ENCODE results near the gene RETNLB.

Gene RETNLB

DNA sequence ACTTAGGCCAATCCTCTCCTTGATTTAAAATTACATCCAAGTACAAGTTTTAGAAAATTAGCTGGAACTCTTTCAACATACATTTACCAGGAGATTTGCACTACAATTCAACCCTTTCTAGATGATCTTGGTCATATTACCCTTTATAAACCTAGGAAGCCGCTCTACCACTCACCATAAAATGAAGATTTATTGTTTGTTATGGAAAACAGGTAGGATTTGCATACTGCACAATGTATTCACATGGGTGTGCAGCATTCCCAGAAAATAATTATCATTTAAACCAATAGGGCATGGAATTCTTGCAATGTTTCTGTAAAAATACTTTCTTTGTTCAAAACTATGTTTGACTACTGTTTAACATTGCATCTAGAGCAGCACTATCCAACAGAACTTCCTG is 18.4 kb upstream of the RETNLB start:
- TF ChIP-seq, protein P1, sequence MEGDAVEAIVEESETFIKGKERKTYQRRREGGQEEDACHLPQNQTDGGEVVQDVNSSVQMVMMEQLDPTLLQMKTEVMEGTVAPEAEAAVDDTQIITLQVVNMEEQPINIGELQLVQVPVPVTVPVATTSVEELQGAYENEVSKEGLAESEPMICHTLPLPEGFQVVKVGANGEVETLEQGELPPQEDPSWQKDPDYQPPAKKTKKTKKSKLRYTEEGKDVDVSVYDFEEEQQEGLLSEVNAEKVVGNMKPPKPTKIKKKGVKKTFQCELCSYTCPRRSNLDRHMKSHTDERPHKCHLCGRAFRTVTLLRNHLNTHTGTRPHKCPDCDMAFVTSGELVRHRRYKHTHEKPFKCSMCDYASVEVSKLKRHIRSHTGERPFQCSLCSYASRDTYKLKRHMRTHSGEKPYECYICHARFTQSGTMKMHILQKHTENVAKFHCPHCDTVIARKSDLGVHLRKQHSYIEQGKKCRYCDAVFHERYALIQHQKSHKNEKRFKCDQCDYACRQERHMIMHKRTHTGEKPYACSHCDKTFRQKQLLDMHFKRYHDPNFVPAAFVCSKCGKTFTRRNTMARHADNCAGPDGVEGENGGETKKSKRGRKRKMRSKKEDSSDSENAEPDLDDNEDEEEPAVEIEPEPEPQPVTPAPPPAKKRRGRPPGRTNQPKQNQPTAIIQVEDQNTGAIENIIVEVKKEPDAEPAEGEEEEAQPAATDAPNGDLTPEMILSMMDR (IDR thresholded peaks at IDR 0.05; ENCODE audit: low read length, missing control alignments) = no peak
- DNase-seq (ENCODE audit: low read depth) = no peak

DNA sequence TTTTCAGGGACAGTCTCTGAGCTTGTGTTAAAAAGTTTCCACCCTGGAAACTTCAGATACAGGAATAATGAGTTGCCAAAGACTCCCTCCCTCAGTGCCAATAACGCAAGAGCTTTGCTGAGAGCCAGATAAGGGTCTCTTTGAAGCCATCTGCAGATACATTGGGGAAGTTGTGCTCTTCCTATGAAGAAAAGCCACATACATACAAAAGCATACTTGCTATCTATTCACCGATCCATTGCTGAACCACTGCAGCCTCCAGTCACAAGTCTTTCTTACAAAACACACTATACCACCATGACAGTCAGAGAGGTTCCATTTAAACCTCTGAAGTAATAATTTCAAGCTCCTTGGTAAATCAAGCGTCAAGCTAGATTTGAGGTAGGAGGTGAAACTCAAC is 10.0 kb upstream of the RETNLB start:
- H3K4me3 ChIP-seq (replicated peaks; ENCODE audit: low read depth, low read length) = no peak overlapping the region
- DNase-seq (ENCODE audit: low read depth) = no peak
- TF ChIP-seq, protein P1 (IDR thresholded peaks at IDR 0.05; ENCODE audit: low read length, missing control alignments) = no peak

More for the DNA sequence above, 18.4 kb upstream of the RETNLB start:
- H3K4me3 ChIP-seq (replicated peaks; ENCODE audit: low read depth, low read length) = no peak overlapping the region

DNA sequence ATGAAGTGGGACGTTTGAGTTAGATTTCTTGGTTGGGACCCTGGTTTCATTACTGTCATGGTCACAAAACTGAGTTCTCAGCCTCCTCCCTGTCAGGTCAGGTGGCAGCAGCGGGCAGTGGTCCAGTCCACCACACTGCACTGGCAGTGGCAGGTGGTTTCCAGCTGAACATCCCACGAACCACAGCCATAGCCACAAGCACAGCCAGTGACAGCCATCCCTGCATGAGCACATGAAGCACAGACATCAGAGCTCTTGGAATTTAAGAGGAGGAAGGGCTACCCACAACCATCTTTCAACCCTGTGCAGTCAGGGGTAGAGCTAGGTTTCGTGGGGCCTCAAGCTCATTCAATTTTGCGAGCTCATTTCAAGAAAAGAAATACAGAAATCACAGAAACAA is 1.5 kb downstream of the RETNLB start:
- TF ChIP-seq, protein P1 (IDR thresholded peaks at IDR 0.05; ENCODE audit: low read length, missing control alignments) = no peak
- DNase-seq (ENCODE audit: low read depth) = no peak
- no peak overlapping the region for H3K4me3 ChIP-seq (replicated peaks; ENCODE audit: low read depth, low read length)

GRCh38 chr3:108744762-108745161 is 12.4 kb downstream of the RETNLB start:
- TF ChIP-seq, protein P1 (IDR thresholded peaks at IDR 0.05; ENCODE audit: low read length, missing control alignments) = no peak
- no peak for DNase-seq (ENCODE audit: low read depth)
- H3K4me3 ChIP-seq (replicated peaks; ENCODE audit: low read depth, low read length) = no peak overlapping the region

- DNase-seq (ENCODE audit: low read depth) = no peak
- no peak overlapping the region for H3K4me3 ChIP-seq (replicated peaks; ENCODE audit: low read depth, low read length)
- TF ChIP-seq, protein P1 (IDR thresholded peaks at IDR 0.05; ENCODE audit: low read length, missing control alignments) = no peak
Observed at GRCh38 chr3:108742929-108743328, 14.3 kb downstream of the RETNLB start.

DNA sequence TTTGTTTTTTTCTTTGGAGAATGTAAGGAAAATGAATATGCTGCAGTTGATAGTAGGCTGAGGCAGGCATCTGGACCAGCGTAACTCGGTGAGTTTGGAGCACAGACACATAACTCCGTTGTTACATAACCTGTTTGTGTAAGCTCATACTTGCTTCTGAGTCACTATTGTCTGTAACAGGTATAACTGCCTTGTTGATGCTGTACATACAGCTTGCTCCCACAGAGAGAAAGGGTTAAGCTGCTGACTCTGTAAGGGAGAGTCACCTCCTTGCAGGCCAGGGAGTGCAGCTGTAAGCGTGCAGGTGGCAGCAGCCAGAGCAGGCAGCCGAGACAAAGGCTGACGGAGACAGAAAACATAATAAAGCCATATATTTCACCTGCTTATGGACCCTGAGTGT is 20.4 kb downstream of the RETNLB start:
- TF ChIP-seq, protein P1 (IDR thresholded peaks at IDR 0.05; ENCODE audit: low read length, missing control alignments) = no peak
- no peak for DNase-seq (ENCODE audit: low read depth)
- no peak overlapping the region for H3K4me3 ChIP-seq (replicated peaks; ENCODE audit: low read depth, low read length)

GRCh38 chr3:108728934-108729333 is 28.3 kb downstream of the RETNLB start:
- H3K4me3 ChIP-seq (replicated peaks; ENCODE audit: low read depth, low read length) = no peak overlapping the region
- DNase-seq (ENCODE audit: low read depth) = no peak
- TF ChIP-seq, protein P1 (IDR thresholded peaks at IDR 0.05; ENCODE audit: low read length, missing control alignments) = no peak
